HepG2 (cell line): ENCODE measurements around the gene L1CAM. TPM values are rescaled to one million over a fixed set of nuclear protein-coding genes. Genes with fewer than 3 reads are reported as not detected.

Experiments used
- ARID5B ChIP-seq: IDR thresholded peaks from 2 replicates; pipeline ENCODE4 v1.4.0; 2020; ENCODE audit warnings: mild to moderate bottlenecking, missing genetic modification reagents
- BRD4 ChIP-seq: sonication (generic); formaldehyde crosslinking; IDR thresholded peaks from 2 replicates; pipeline ENCODE4 v1.4.0; 2020; ENCODE audit warnings: missing genetic modification reagents
- CHD2 ChIP-seq: IDR thresholded peaks from 2 replicates; pipeline ENCODE4 v1.6.1; 2011; ENCODE audit warnings: low read depth, low read length, improper control_type of control experiment
- ELF4 ChIP-seq: sonication (generic); formaldehyde crosslinking; IDR thresholded peaks from 2 replicates; pipeline ENCODE4 v1.5.0; 2020; ENCODE audit warnings: missing genetic modification reagents, mild to moderate bottlenecking, moderate library complexity, borderline replicate concordance
- ETV6 ChIP-seq: sonication (generic); formaldehyde crosslinking; conservative IDR thresholded peaks from 2 replicates; pipeline ENCODE4 v1.4.0; 2020; ENCODE audit warnings: missing genetic modification reagents
- GATAD1 ChIP-seq: IDR thresholded peaks from 2 replicates; pipeline ENCODE4 v1.6.1; 2016; ENCODE audit warnings: missing genetic modification reagents, missing compliant biosample characterization
- GZF1 ChIP-seq: sonication (generic); formaldehyde crosslinking; IDR thresholded peaks from 2 replicates; pipeline ENCODE4 v1.5.1; 2020; ENCODE audit warnings: mild to moderate bottlenecking, missing genetic modification reagents
- HOXA9 ChIP-seq: sonication (generic); formaldehyde crosslinking; IDR thresholded peaks from 2 replicates; pipeline ENCODE4 v1.8.1; 2022; ENCODE audit warnings: missing genetic modification reagents, mild to moderate bottlenecking, moderate library complexity, borderline replicate concordance
- HOXD1 ChIP-seq: sonication (generic); formaldehyde crosslinking; IDR thresholded peaks from 2 replicates; pipeline ENCODE4 v1.5.0; 2020; ENCODE audit warnings: missing genetic modification reagents
- KAT2B ChIP-seq: fragments of 150-350 bp; IDR thresholded peaks from 2 replicates; pipeline ENCODE4 v1.6.1; 2014; ENCODE audit warnings: low read depth, low read length, borderline replicate concordance
- MXI1 ChIP-seq: IDR thresholded peaks from 3 replicates; pipeline ENCODE4 v1.6.1; 2012; ENCODE audit warnings: low read depth, low read length, inconsistent platforms, borderline replicate concordance
- NFE2 ChIP-seq: sonication (generic); formaldehyde crosslinking; IDR thresholded peaks from 2 replicates; pipeline ENCODE4 v1.4.0; 2020; ENCODE audit warnings: missing genetic modification reagents
- NFKB2 ChIP-seq: sonication (generic); formaldehyde crosslinking; IDR thresholded peaks from 2 replicates; pipeline ENCODE4 v1.4.0; 2020; ENCODE audit warnings: missing genetic modification reagents, borderline replicate concordance
- NR0B2 ChIP-seq: sonication (generic); formaldehyde crosslinking; IDR thresholded peaks from 2 replicates; pipeline ENCODE4 v1.4.0; 2020; ENCODE audit warnings: mild to moderate bottlenecking, missing genetic modification reagents
- PLSCR1 ChIP-seq: sonication (generic); formaldehyde crosslinking; IDR thresholded peaks from 2 replicates; pipeline ENCODE4 v1.5.0; 2020; ENCODE audit warnings: missing genetic modification reagents, mild to moderate bottlenecking, borderline replicate concordance
- SALL1 ChIP-seq: sonication (generic); formaldehyde crosslinking; IDR thresholded peaks from 2 replicates; pipeline ENCODE4 v1.8.0; 2022; ENCODE audit warnings: mild to moderate bottlenecking, missing genetic modification reagents
- TSC22D2 ChIP-seq: sonication (generic); formaldehyde crosslinking; IDR thresholded peaks from 2 replicates; pipeline ENCODE4 v1.5.1; 2020; ENCODE audit warnings: missing genetic modification reagents, mild to moderate bottlenecking, borderline replicate concordance
- ZKSCAN5 ChIP-seq: sonication (generic); formaldehyde crosslinking; IDR thresholded peaks from 2 replicates; pipeline ENCODE4 v1.5.1; 2020; ENCODE audit warnings: mild to moderate bottlenecking, missing genetic modification reagents
- ZNF160 ChIP-seq: sonication (generic); formaldehyde crosslinking; IDR thresholded peaks from 2 replicates; pipeline ENCODE4 v1.8.0; 2022; ENCODE audit warnings: mild to moderate bottlenecking, inconsistent platforms, missing genetic modification reagents
- ZNF205 ChIP-seq: IDR thresholded peaks from 2 replicates; pipeline ENCODE4 v1.6.1; 2018; ENCODE audit warnings: missing biosample characterization, missing genetic modification reagents
- ZNF33B ChIP-seq: sonication (generic); formaldehyde crosslinking; IDR thresholded peaks from 2 replicates; pipeline ENCODE4 v1.5.1; 2020; ENCODE audit warnings: mild to moderate bottlenecking, missing genetic modification reagents
- ZNF350 ChIP-seq: sonication (generic); formaldehyde crosslinking; IDR thresholded peaks from 2 replicates; pipeline ENCODE4 v1.4.0; 2020; ENCODE audit warnings: mild to moderate bottlenecking, low read depth, missing genetic modification reagents, borderline replicate concordance
- ZNF674 ChIP-seq: sonication (generic); formaldehyde crosslinking; IDR thresholded peaks from 2 replicates; pipeline ENCODE4 v1.5.0; 2020; ENCODE audit warnings: low read depth, mild to moderate bottlenecking, missing genetic modification reagents
- ZNF761 ChIP-seq: sonication (generic); formaldehyde crosslinking; conservative IDR thresholded peaks from 2 replicates; pipeline ENCODE4 v1.4.0; 2020; ENCODE audit warnings: mild to moderate bottlenecking, missing genetic modification reagents
- ZSCAN30 ChIP-seq: sonication (generic); formaldehyde crosslinking; IDR thresholded peaks from 2 replicates; pipeline ENCODE4 v1.5.0; 2020; ENCODE audit warnings: mild to moderate bottlenecking, missing genetic modification reagents
- polyA plus RNA-seq, 8 experiments: library from polyadenylated mRNA; depleted of rRNA in 3 of 8; stranded (reverse) in 7 of 8; unstranded in 1 of 8; fragments of >200 nt; fragmentation: Illumina TruSeq in 4 of 8; extraction: Trizol in 4 of 8; gene quantifications; 2 replicates each; pipeline versions ENCODE4 v1.2.1 to v1.2.3, GENCODE V29; 2011 to 2016; ENCODE audit warnings: low read depth in 4 of 8, missing spikeins in 1 of 8, mixed read lengths in 1 of 8; ENCODE audit not compliant: insufficient read depth in 1 of 8
- total RNA-seq, 5 experiments: library from RNA; depleted of rRNA; stranded (reverse); fragments of >200 nt; fragmentation: Illumina TruSeq; extraction: Trizol; gene quantifications; 2 replicates each; pipeline ENCODE4 v1.2.3, GENCODE V29; 2016; ENCODE audit warnings: low read depth in 1 of 5
- TF ChIP-seq, protein P1 (sequence below): sonication (generic); formaldehyde crosslinking; IDR thresholded peaks from 2 replicates; pipeline ENCODE4 v1.4.0; 2020; ENCODE audit warnings: mild to moderate bottlenecking, low read depth, missing genetic modification reagents

The L1CAM gene
- total and polyA plus RNA-seq, 2 of the 13 experiments (the other 11 are each of a cell fraction or from before 2014, with no cell fraction given) = 1.4 to 2.0 TPM

- TF ChIP-seq HOXD1 (CRISPR knock-in tag) = no peak
- no peak for TF ChIP-seq ELF4 (CRISPR knock-in tag)
- no peak for TF ChIP-seq ZNF33B
- no peak for TF ChIP-seq TSC22D2 (CRISPR knock-in tag)
- no peak for TF ChIP-seq ZNF160 (CRISPR knock-in tag)
- TF ChIP-seq CHD2 = no peak
- TF ChIP-seq ZKSCAN5 (CRISPR knock-in tag) = no peak
- TF ChIP-seq MXI1 = no peak
- TF ChIP-seq KAT2B = no peak
- no peak for TF ChIP-seq NFKB2
- peak; percentile 18; the same call in 1 of the 2 replicates for TF ChIP-seq ZNF350
- TF ChIP-seq, protein P1, sequence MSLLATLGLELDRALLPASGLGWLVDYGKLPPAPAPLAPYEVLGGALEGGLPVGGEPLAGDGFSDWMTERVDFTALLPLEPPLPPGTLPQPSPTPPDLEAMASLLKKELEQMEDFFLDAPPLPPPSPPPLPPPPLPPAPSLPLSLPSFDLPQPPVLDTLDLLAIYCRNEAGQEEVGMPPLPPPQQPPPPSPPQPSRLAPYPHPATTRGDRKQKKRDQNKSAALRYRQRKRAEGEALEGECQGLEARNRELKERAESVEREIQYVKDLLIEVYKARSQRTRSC = no peak
- TF ChIP-seq GZF1 (CRISPR knock-in tag) = no peak
- no peak for TF ChIP-seq NR0B2 (CRISPR knock-in tag)
- TF ChIP-seq ARID5B (CRISPR knock-in tag) = peak; percentile 36; the same call in 1 of the 2 replicates
- TF ChIP-seq PLSCR1 (CRISPR knock-in tag) = no peak
- TF ChIP-seq BRD4 (CRISPR knock-in tag) = no peak; the same call in 1 of the 2 replicates
- no peak for TF ChIP-seq ZNF205 (CRISPR knock-in tag)
- no peak for TF ChIP-seq GATAD1 (CRISPR knock-in tag)
- TF ChIP-seq ZNF761 = no peak
- TF ChIP-seq HOXA9 (CRISPR knock-in tag) = no peak
- TF ChIP-seq ZNF674 (CRISPR knock-in tag) = no peak
- TF ChIP-seq NFE2 = no peak
- TF ChIP-seq SALL1 (CRISPR knock-in tag) = peak; percentile 63; the same call in 1 of the 2 replicates
- TF ChIP-seq ETV6 (CRISPR knock-in tag) = no peak
- TF ChIP-seq ZSCAN30 = no peak
These were observed 41.1 kb upstream of the L1CAM start (continued) for GRCh38 chrX:153926858-153927671.
